Right atrium auricular region (tissue), 2 donors: ENCODE results near the gene LCN10. TPM values are rescaled to one million over a fixed set of nuclear protein-coding genes. Genes with fewer than 3 reads are reported as not detected.
"Not testable (repeated sequence)": the region's sequence is repeated elsewhere in the genome, so short reads cannot be mapped to it uniquely, and the experiment has no call there.

Experiments
- DNase-seq: peaks from one replicate; pipeline ENCODE4 v3.0.0-alpha.2; 2019; ENCODE audit warnings: low spot score
- H3K27ac ChIP-seq, 2 donors: fragments of 200-600 bp; sonication (generic); 1 replicate in 1 of 2; 2 replicates in 1 of 2; pipeline ENCODE4 v1.5.1; 2016 to 2019
- H3K27me3 ChIP-seq, 2 donors: fragments of 200-600 bp; sonication (generic); one replicate each; pipeline versions ENCODE4 v1.5.1 to v1.6.0; 2017 to 2019
- H3K36me3 ChIP-seq: fragments of 200-600 bp; sonication (generic); one replicate; pipeline ENCODE4 v1.5.1; 2016
- H3K4me1 ChIP-seq, 2 donors: fragments of 200-600 bp; sonication (generic); one replicate each; pipeline versions ENCODE4 v1.5.1 to v1.6.0; 2017 to 2019
- H3K4me3 ChIP-seq, 2 donors: fragments of 200-600 bp; sonication (generic); 1 replicate in 1 of 2; 2 replicates in 1 of 2; pipeline ENCODE4 v1.5.1; 2017 to 2019; ENCODE audit warnings: mild to moderate bottlenecking in 1 of 2, moderate library complexity in 1 of 2
- H3K9me3 ChIP-seq, 2 donors: fragments of 200-600 bp; sonication (generic); one replicate each; pipeline ENCODE4 v1.5.1; 2019
- total RNA-seq, 2 donors: library from RNA; depleted of rRNA; stranded (reverse); fragments of >200 nt; gene quantifications; one replicate each; pipeline ENCODE4 v1.1.0, GENCODE V29; 2016
- TF ChIP-seq, protein P1 (sequence below), 2 donors: fragments of 200-600 bp; sonication (generic); IDR thresholded peaks; one replicate each; pipeline ENCODE4 v1.5.1; 2019; ENCODE audit warnings: antibody characterized with exemption in 2 of 2

Gene LCN10
- total RNA-seq, 2 donors from 2014 or later: 4.5 to 8.8 TPM

DNA sequence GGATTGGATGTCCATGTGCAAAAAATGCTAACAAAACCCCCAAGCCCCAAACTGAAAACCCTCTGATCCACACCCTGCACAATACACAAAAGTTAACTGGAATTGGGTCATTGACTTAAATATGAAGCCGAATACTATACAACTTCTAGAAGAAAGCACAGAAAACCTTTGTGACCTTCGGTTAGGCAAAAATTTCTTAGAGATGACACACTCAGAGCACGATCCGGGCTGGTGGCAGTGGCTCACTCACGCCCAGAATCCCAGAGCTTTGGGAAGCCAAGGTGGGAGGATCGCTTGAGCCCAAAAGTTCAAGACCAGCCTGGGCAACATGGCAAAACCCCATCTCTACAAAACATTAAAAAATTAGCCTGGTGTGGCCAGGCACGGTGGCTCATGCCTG lies 32.2 kb downstream of the LCN10 start:
- DNase-seq: no peak
- H3K27ac ChIP-seq: no peak overlapping the region
- no peaks in the 10 kb centered on the region for H3K36me3 ChIP-seq

DNA sequence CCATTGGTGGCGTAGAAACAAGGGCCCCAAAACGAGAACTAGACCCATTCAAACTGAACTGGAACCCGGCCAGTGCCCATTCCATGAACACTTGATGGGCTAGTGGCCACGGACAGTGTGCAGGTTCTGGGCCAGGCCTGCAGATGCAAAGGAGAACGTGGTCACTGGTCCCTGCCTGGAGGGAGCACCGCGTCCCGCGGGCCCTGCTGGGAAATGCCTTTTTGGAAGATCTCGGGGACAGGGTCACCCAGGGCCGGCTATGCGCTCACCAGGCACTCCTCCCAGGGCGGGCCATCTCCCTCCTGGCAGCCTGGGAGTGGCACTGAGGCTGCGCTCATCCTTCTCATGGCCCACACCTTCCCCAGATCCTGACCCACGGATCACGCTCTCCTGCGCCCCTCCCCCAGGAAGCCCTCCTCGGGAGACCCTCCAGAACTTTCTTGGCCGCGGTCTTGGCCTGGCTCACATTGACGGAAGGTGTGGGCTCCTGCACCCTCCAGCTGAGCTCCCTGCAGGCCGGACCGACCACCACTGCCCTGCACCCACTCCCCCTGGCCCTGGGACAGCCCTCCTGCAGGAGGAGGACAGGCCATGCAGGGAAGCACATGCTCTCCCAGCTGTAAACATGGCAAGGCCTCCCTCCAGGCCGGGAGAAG lies 33.2 kb downstream of the LCN10 start:
- H3K27ac ChIP-seq: no peak overlapping the region
- no peak overlapping the region for H3K4me3 ChIP-seq
- H3K4me1 ChIP-seq: peaks cover 0 to 26% of the 10 kb centered on the region in 2 donors
- H3K9me3 ChIP-seq: no peaks in the 10 kb centered on the region
- H3K36me3 ChIP-seq: no peaks in the 10 kb centered on the region
- TF ChIP-seq, protein P1, sequence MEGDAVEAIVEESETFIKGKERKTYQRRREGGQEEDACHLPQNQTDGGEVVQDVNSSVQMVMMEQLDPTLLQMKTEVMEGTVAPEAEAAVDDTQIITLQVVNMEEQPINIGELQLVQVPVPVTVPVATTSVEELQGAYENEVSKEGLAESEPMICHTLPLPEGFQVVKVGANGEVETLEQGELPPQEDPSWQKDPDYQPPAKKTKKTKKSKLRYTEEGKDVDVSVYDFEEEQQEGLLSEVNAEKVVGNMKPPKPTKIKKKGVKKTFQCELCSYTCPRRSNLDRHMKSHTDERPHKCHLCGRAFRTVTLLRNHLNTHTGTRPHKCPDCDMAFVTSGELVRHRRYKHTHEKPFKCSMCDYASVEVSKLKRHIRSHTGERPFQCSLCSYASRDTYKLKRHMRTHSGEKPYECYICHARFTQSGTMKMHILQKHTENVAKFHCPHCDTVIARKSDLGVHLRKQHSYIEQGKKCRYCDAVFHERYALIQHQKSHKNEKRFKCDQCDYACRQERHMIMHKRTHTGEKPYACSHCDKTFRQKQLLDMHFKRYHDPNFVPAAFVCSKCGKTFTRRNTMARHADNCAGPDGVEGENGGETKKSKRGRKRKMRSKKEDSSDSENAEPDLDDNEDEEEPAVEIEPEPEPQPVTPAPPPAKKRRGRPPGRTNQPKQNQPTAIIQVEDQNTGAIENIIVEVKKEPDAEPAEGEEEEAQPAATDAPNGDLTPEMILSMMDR (IDR thresholded peaks at IDR 0.05): no peak
- H3K27me3 ChIP-seq: no peaks in the 10 kb centered on the region
- no peak for DNase-seq

More for the DNA sequence above, 32.2 kb downstream of the LCN10 start:
- Histone ChIP-seq H3K4me3 (no peak overlapping the region), H3K9me3 (no peaks in the 10 kb centered on the region), H3K4me1 (peaks cover 0 to 36% of the 10 kb centered on the region in 2 donors), H3K27me3 (no peaks in the 10 kb centered on the region)
- TF ChIP-seq, protein P1 (IDR thresholded peaks at IDR 0.05): no peak

DNA sequence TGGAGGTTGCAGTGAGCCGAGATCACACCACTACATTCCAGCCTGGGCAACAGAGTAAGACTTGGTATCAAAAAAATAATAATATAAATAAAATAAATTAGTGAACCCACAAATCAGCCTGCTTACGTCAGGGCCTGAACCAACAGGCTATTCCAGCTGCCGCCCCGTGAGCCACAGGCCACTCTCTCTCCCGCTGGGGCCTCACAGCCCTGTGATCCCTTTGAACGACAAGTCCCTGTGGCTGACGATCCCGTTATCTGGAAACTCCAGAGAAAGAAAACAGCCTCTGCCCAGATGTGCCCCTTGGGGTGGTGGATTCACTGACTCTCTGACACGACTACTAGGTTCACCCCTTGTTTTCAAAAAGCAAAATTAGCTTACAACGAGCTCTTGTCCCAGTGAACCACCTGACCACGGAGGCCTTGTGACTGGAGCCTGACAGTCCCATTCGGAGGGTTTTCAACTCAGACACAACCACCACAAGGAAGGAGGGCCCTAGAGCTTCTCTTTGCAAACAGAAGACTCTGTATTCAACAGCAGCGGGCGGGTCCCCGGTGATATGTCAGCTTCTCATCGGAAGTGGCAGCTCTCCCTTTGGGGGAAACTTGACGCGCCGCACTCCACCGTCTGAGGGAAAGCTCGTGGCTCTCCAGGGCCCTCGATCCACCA lies 34.8 kb downstream of the LCN10 start:
- DNase-seq: no peak
- Histone ChIP-seq H3K9me3 (no peaks in the 10 kb centered on the region), H3K36me3 (no peaks in the 10 kb centered on the region), H3K4me3 (no peak overlapping the region), H3K27me3 (no peaks in the 10 kb centered on the region), H3K4me1 (peaks cover 0 to 11% of the 10 kb centered on the region in 2 donors), H3K27ac (no peak overlapping the region)
- TF ChIP-seq, protein P1 (IDR thresholded peaks at IDR 0.05): no peak

DNA sequence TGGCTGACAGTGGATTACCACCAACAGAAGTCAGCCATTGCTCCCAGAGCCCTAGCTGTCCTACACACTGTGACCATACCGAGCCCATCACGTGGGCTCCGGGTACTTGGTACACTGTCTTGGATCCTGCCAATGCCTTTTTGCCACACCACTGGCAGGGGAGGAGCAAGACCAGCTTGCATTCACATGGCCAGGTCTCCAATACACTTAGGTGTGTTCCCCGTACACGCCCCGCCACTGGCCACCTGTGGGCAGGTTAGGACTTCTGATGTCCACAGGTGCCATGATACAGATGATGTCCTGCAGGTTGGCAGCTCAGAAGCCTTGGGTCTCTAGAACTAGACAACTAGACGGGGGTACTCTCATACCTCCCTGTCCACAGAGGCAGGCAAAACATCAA lies 35.7 kb downstream of the LCN10 start:
- Histone ChIP-seq H3K27me3 (no peaks in the 10 kb centered on the region), H3K9me3 (no peaks in the 10 kb centered on the region), H3K4me3 (no peak overlapping the region), H3K36me3 (no peaks in the 10 kb centered on the region), H3K27ac (no peak overlapping the region), H3K4me1 (peaks cover 0 to 5% of the 10 kb centered on the region in 2 donors)
- TF ChIP-seq, protein P1 (IDR thresholded peaks at IDR 0.05): no peak
- no peak for DNase-seq

DNA sequence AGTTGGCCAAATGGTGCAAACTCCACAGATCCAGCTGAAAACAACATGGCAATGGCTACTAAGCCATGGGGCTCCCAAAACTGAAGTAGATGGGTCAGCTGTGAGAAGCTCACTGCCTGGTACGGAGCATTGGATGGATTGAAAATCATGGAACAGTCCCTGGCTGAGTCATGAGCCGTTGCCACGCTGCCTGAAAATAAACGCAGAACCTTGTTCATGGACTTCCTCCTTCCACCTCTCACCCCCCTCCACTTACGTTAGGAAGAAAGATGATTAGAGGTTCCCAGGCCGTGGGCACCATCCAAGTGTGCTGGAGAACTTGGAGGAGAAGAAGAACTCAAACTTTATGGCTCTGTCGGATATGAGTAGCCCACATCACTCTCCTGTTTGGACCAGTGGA lies 37.2 kb downstream of the LCN10 start:
- DNase-seq: no peak
- Histone ChIP-seq H3K27ac (no peak overlapping the region), H3K9me3 (no peaks in the 10 kb centered on the region), H3K4me1 (no peaks in the 10 kb centered on the region), H3K27me3 (no peaks in the 10 kb centered on the region), H3K4me3 (no peak overlapping the region), H3K36me3 (no peaks in the 10 kb centered on the region)
- TF ChIP-seq, protein P1 (IDR thresholded peaks at IDR 0.05): no peak

DNA sequence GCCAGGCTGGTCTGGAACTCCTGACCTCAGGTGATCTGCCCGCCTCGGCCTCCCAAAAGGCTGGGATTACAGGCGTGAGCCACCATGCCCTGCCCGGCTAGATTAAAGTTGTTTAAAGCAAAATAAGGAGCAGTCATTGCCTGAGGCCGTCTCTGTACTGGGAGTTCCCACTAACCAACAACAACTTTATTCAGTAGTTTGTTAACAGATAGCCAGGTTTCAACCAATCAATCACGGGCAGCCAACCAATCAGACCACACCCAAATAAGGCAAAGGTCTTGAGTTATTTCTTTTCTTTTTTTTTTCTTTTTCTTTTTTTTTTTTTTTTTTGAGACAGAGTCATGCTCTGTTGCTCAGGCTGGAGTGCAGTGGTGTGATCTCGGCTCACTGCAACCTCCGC lies 38.0 kb downstream of the LCN10 start:
- H3K27me3 ChIP-seq, H3K36me3 ChIP-seq, H3K4me1 ChIP-seq, DNase-seq, H3K4me3 ChIP-seq, H3K27ac ChIP-seq, H3K9me3 ChIP-seq: not testable (repeated sequence)
